Activated T-helper 1 cell treated with anti-CD3 and anti-CD28 coated beads, Interleukin-12 subunit alpha, Interleukin-12 subunit beta, Interleukin-2, Interleukin-4 antibody, amounts not matched to agents 30 ng/mL and 10 ng/mL and 1 ng/mL, durations not matched to agents 14 hours and 24 hours and 36 hours (primary cell): ENCODE results near the gene ITFG1. TPM values are rescaled to one million over a fixed set of nuclear protein-coding genes. Genes with fewer than 3 reads are reported as not detected.
"Not testable (repeated sequence)": the region's sequence is repeated elsewhere in the genome, so short reads cannot be mapped to it uniquely, and the experiment has no call there.

ENCODE experiments used
- DNase-seq: peaks from one replicate; pipeline ENCODE4 v3.0.0; 2021; ENCODE audit warnings: low spot score
- H3K27ac Mint-ChIP-seq: one replicate; pipeline ENCODE4 v1.8.0; 2021; ENCODE audit warnings: mild to moderate bottlenecking, mixed read lengths
- H3K27me3 Mint-ChIP-seq: one replicate; pipeline ENCODE4 v1.8.0; 2022; ENCODE audit warnings: mild to moderate bottlenecking, moderate library complexity, mixed read lengths; ENCODE audit not compliant: insufficient read depth
- H3K36me3 Mint-ChIP-seq: one replicate; pipeline ENCODE4 v1.8.0; 2021; ENCODE audit warnings: low read depth, mixed read lengths
- H3K4me1 Mint-ChIP-seq: one replicate; pipeline ENCODE4 v1.8.0; 2021; ENCODE audit warnings: low read depth, mixed read lengths
- H3K4me3 Mint-ChIP-seq: one replicate; pipeline ENCODE4 v1.8.0; 2021; ENCODE audit warnings: mild to moderate bottlenecking, moderate library complexity, mixed read lengths
- H3K9me3 Mint-ChIP-seq: one replicate; pipeline ENCODE4 v1.8.0; 2021; ENCODE audit warnings: mixed read lengths
- intact Hi-C: fragments of 100-400 bp; cut with micrococcal nuclease; formaldehyde crosslinking; loops from one replicate; pipeline ENCODE4 v1.15.1; 2024
- total RNA-seq: library from RNA; stranded (reverse); gene quantifications from 2 replicates; pipeline ENCODE4 v1.2.3, GENCODE V29; 2022

The ITFG1 gene
- total RNA-seq, 1 donor from 2014 or later, result 25.4 TPM

DNA sequence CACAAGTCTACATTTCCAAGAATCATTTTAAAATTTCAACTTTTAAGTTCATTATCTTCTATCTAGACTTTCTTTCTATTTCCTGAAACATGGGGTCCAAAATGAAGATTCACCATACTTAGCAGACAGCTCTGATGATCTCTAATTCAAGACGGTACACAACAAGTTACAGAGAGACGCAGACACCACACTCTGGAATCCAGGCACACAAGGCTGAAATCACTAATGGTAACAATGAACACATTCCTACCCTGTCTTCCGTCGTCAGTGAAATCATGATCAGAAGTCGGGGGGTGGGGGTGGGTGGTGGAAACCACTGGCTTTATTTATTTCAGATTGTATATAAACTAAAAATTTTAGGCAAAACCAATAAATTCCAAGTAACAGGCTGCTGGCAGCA, 78.5 kb downstream of the ITFG1 start:
- intact Hi-C loops, result no loop called here
- no peaks in the 10 kb centered on the region for H3K4me1 Mint-ChIP-seq

DNA sequence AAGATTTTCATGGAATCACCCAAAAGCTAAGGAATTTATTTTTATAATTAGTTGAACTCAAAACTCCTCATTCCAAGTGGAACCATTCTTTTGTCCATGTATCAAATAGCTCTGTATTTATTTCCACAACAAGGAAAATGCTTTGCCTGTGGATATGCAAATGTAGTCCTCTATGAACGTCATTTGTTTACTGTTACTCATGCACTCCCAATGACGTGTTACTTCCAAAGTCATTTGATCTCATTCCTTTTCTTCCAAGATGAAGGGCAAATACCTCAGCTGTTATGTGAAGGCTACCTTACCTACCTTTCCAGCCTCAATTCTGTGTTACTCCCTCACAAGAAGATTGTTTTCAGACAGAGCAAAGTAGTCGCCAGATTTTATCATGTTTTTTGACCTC, 83.7 kb downstream of the ITFG1 start:
- H3K4me3 Mint-ChIP-seq, result no peak overlapping the region
- H3K36me3 Mint-ChIP-seq, result peaks cover 7% of the 10 kb centered on the region
- H3K27ac Mint-ChIP-seq, result no peak overlapping the region
- intact Hi-C loops, result no loop called here
- H3K9me3 Mint-ChIP-seq, result no peaks in the 10 kb centered on the region
- H3K4me1 Mint-ChIP-seq, result no peaks in the 10 kb centered on the region
- DNase-seq, result no peak
- no peaks in the 10 kb centered on the region for H3K27me3 Mint-ChIP-seq

More for the DNA sequence above, 78.5 kb downstream of the ITFG1 start:
- no peak overlapping the region for H3K27ac Mint-ChIP-seq
- no peaks in the 10 kb centered on the region for H3K9me3 Mint-ChIP-seq
- no peaks in the 10 kb centered on the region for H3K27me3 Mint-ChIP-seq
- no peak overlapping the region for H3K4me3 Mint-ChIP-seq
- no peaks in the 10 kb centered on the region for H3K36me3 Mint-ChIP-seq
- DNase-seq, result no peak

DNA sequence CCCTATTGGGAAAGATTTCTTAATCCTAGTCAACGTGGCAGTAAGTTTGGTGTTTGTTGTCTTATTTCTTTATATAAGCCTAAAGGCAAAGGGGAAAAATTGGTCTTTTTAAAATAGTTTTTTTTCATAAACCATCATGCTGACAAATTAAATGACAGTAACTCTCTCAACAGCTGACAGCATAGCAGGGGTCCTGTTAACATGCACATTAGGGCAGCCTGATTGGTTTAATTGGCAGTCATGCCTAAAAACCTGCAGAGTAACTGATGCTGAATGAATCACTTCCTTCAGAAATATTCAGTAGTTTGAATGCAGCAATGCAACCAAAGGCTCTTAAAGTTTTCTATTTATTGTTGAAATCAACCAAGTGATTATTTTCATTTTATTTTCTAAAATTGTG, 85.4 kb downstream of the ITFG1 start:
- H3K27ac Mint-ChIP-seq, result no peak overlapping the region
- H3K4me3 Mint-ChIP-seq, result no peak overlapping the region
- intact Hi-C loops, result no loop called here

DNA sequence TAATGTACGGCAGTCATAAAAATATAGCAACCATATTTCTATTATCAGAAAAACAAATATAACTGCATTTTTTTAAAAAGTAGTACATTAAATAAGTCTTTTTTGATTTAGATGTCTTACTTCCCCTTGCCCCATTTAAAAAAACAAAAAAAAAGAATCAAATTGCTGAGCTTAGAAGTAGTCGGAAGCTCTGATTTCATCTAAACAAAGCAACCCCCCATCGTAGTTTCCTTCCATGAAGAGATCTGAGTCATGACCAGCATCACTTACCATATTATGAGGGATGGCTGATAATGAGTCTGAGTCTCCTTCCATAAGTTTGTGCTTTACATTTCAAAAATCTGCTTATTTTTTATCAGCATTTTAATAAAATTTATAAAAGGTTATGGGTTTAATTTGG, 86.2 kb downstream of the ITFG1 start:
- H3K27me3 Mint-ChIP-seq, result no peaks in the 10 kb centered on the region
- H3K4me3 Mint-ChIP-seq, result no peak overlapping the region
- DNase-seq, result no peak
- intact Hi-C loops, result no loop called here
- H3K4me1 Mint-ChIP-seq, result no peaks in the 10 kb centered on the region
- H3K27ac Mint-ChIP-seq, result no peak overlapping the region
- peaks cover 13% of the 10 kb centered on the region for H3K36me3 Mint-ChIP-seq
- H3K9me3 Mint-ChIP-seq, result peaks cover 7% of the 10 kb centered on the region

More for the DNA sequence above, 85.4 kb downstream of the ITFG1 start:
- H3K4me1 Mint-ChIP-seq, result no peaks in the 10 kb centered on the region
- peaks cover 13% of the 10 kb centered on the region for H3K36me3 Mint-ChIP-seq
- H3K27me3 Mint-ChIP-seq, result no peaks in the 10 kb centered on the region
- H3K9me3 Mint-ChIP-seq, result peaks cover 7% of the 10 kb centered on the region
- DNase-seq, result no peak

DNA sequence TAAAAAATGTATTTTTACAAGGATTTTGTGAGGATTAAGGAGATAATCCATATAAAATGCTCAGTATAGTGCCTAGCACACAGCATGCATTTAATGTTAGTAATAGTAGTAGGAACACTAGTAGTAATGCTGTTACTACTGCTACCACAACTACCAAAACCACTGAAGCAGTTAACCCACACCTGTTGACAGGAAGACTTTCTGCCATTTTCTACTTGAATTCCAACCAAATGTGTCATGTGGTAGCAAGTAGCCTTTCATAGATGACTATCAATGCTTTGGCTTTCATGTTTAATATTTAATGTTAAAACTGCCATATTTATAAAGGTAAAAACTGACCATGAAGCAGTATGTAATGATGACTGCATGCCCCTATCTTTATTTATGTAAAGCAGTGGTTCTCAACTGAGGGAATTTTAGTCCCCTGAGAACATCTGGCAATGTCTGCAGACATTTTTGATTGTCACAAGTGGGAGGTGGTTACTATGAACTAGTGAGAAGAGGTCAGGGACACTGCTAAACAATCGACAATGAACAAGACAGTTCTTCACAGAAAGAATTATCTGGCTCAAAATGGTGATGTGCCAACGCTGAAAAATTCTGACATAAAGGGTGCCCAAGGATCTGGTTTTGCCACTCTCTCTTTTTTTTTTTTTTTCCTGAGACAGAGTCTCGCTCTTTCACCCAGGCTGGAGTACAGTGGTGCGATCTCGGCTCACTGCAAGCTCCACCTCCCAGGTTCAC, 89.4 kb downstream of the ITFG1 start:
- DNase-seq, result no peak
- Mint-ChIP-seq H3K4me1 (no peaks in the 10 kb centered on the region), H3K27me3 (no peaks in the 10 kb centered on the region), H3K4me3 (no peak overlapping the region), H3K36me3 (peaks cover 13% of the 10 kb centered on the region), H3K27ac (no peak overlapping the region), H3K9me3 (peaks cover 7% of the 10 kb centered on the region)
- intact Hi-C loops, result no loop called here

DNA sequence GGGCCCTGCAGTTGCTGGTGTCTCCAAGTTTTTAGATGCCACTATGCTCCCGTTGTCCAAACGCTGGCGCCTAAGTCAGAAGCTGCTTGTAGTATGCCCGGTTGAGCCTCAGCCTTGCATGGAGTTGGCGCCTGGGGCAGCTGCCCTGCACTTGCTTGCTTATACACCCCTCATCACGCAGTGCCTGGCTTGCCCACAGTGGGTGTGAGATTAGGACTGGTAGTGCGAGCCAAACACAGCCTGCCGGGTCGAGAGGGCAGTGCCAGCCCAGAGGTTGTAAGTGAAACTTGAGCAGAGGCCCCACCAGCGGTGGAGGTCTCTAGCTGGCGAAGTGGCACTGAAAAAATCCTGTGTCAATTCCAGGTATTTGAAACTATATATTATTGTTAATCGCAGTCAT, 90.3 kb downstream of the ITFG1 start:
- H3K36me3 Mint-ChIP-seq, result peaks cover 15% of the 10 kb centered on the region

DNA sequence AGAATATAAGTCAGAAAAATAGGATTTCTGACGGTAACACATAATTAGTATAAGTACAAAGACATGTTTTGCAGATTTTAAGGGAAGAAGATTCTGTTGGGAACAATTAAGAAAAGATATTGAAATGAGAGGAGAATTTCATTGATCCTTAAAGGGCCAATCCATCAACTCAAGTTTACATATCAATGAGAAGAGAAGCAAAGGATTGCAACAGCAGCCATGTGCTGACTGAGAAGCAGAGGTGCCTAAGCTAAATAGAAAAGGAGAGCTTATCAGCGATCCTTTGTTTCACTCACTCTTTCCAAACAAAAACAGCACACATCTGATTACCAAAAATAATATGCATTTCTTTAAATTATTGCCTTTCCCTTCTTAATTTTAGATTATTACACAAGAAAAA, 94.6 kb downstream of the ITFG1 start:
- Mint-ChIP-seq H3K27me3 (no peaks in the 10 kb centered on the region), H3K36me3 (peaks cover 13% of the 10 kb centered on the region), H3K4me3 (no peak overlapping the region), H3K9me3 (peaks cover 7% of the 10 kb centered on the region), H3K27ac (no peak overlapping the region), H3K4me1 (peaks cover 4% of the 10 kb centered on the region)
- no peak for DNase-seq
- intact Hi-C loops, result no loop called here

More for the DNA sequence above, 90.3 kb downstream of the ITFG1 start:
- Mint-ChIP-seq H3K27ac (no peak overlapping the region), H3K9me3 (peaks cover 7% of the 10 kb centered on the region), H3K4me1 (peaks cover 4% of the 10 kb centered on the region), H3K27me3 (no peaks in the 10 kb centered on the region), H3K4me3 (no peak overlapping the region)
- intact Hi-C loops, result no loop called here
- no peak for DNase-seq

DNA sequence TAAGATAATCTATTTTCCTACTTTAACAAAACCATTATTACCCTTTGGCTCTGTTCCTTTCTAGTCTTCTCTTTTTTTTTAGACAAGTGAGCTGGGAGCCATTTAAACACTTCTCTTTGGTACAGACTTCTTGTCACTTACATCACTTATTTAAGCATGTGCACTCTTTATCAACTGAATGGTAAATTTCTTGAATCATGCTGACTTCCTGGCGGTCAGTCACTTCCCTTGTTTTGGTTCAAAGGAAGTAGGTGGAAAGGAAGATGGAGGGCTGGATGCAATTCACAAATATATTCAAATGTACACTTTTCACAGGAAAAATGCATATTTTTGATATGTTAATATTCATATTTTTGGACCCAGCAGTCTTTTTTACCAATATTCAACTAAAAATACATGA, 97.1 kb downstream of the ITFG1 start:
- Mint-ChIP-seq H3K27me3 (no peaks in the 10 kb centered on the region), H3K9me3 (no peaks in the 10 kb centered on the region), H3K27ac (no peak overlapping the region), H3K4me1 (peaks cover 4% of the 10 kb centered on the region), H3K4me3 (no peak overlapping the region), H3K36me3 (peaks cover 10% of the 10 kb centered on the region)
- no peak for DNase-seq
- intact Hi-C loops, result no loop called here

DNA sequence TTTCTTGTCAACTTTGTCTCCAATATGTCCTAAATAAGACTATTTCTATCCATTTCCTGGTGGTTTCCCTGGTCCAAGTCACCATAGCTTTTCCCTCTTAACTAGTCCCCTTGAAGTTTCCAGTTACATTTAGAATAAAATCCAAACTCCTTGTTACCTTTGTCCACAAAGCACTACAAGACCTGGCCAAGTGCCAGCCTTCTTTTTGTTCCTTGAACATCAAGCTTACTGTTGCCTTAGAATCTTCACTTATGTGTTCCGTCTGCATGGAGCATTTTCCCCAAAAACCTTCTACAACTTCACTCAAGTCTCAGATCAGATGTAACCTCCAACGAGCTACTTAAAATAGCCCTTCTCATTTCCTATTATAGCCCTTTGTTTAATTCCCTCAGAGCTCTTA, 101.4 kb downstream of the ITFG1 start:
- Mint-ChIP-seq H3K4me1 (no peaks in the 10 kb centered on the region), H3K9me3 (no peaks in the 10 kb centered on the region), H3K27ac (no peak overlapping the region), H3K36me3 (peaks cover 5% of the 10 kb centered on the region), H3K4me3 (no peak overlapping the region), H3K27me3 (no peaks in the 10 kb centered on the region)
- intact Hi-C loops, result no loop called here
- DNase-seq, result no peak

DNA sequence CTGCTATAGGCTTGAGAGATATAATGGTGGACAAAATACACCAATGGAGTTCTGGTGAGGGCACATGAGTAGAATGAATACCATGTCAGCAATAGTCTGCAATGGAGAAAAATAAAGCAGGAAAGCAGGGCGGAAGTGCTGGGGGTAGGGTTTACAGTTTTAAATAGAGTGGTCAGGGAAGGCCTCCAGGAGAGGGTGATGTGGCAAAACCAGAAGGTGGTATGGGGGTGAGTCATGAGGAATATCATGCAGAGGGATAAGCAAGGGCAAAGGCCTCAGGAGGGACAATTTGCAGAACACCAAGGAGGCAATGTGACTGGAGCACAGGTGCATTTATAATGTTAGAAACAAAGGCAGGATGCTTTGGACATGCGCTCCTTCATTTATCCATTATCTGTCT, 102.0 kb downstream of the ITFG1 start:
- intact Hi-C loops, result no loop called here
- Mint-ChIP-seq H3K36me3 (peaks cover 5% of the 10 kb centered on the region), H3K27ac (no peak overlapping the region), H3K9me3 (no peaks in the 10 kb centered on the region), H3K27me3 (no peaks in the 10 kb centered on the region), H3K4me3 (no peak overlapping the region), H3K4me1 (no peaks in the 10 kb centered on the region)
- no peak for DNase-seq

DNA sequence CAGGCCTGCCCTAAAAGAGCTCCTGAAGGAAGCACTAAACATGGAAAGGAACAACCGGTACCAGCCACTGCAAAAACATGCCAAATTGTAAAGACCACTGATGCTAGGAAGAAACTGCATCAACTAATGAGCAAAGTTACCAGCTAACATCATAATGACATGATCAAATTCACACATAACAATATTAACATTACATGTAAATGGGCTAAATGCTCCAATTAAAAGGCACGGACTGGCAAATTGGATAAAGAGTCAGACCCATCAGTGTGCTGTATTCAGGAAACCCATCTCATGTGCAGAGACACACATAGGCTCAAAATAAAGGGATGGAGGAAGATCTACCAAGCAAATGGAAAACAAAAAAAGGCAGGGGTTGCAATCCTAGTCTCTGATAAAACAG, 111.8 kb downstream of the ITFG1 start:
- H3K9me3 Mint-ChIP-seq, result peaks cover 51% of the 10 kb centered on the region
- intact Hi-C loops, H3K27ac Mint-ChIP-seq, H3K27me3 Mint-ChIP-seq, H3K36me3 Mint-ChIP-seq, H3K4me3 Mint-ChIP-seq, DNase-seq, H3K4me1 Mint-ChIP-seq: not testable (repeated sequence)

DNA sequence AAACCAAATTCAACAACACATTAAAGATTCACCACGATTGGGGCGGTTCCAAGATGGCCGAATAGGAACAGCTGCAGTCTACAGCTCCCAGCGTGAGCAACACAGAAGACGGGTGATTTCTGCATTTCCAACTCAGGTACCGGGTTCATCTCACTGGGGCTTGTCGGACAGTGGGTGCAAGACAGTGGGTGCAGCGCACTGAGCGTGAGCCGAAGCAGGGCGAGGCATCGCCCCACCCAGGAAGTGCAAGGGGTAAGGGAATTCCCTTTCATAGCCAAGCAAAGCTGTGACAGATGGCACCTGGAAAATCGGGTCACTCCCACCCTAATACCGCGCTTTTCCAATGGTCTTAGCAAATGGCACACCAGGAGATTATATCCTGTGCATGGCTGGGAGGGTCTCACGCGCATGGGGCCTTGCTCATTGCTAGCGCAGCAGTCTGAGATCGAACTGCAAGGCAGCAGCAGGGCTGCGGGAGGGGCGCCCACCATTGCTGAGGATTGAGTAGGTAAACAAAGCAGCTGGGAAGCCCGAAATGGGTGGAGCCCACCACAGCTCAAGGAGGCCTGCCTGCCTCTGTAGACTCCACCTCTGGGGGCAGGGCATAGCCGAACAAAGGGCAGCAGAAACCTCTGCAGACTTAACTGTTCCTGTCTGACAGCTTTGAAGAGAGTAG, 113.7 kb downstream of the ITFG1 start:
- H3K27me3 Mint-ChIP-seq, result not testable (repeated sequence)

DNA sequence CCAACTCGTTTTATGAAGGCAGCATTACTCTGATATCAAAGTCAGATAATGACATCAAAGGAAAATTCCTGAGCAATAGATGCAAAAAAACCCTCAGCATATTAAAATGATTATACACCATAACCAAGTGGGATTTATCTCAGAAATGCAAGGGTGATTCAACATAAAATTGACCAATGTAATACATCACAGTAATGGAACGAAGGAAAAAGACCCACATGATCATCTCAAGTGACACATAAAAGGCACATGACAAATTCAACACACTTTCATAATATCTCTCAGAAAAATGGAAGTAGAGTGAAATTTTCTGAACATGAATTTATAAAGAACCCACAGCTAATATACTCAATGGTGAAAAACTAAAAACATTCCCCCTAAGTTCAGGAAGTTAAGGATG, 118.8 kb downstream of the ITFG1 start:
- Mint-ChIP-seq H3K4me3 (no peak overlapping the region), H3K36me3 (peaks cover 10% of the 10 kb centered on the region), H3K27me3 (no peaks in the 10 kb centered on the region), H3K27ac (no peak overlapping the region), H3K4me1 (no peaks in the 10 kb centered on the region), H3K9me3 (peaks cover 26% of the 10 kb centered on the region)
- intact Hi-C loops, result no loop called here
- DNase-seq, result no peak

More for the DNA sequence above, 113.7 kb downstream of the ITFG1 start:
- intact Hi-C loops, H3K27ac Mint-ChIP-seq, H3K4me3 Mint-ChIP-seq, H3K36me3 Mint-ChIP-seq, DNase-seq, H3K4me1 Mint-ChIP-seq: not testable (repeated sequence)
- peaks cover 44% of the 10 kb centered on the region for H3K9me3 Mint-ChIP-seq
